NCI-H2171 treated with DMSO at 0.1 percent for 48 hours (cell line): Measurements from ENCODE around the gene PRRT1B.
"Not testable (repeated sequence)": the region's sequence is repeated elsewhere in the genome, so short reads cannot be mapped to it uniquely, and the experiment has no call there.

Experiments used
- DNase-seq: peaks from one replicate; lab custom pipeline; 2025; lab: John Stamatoyannopoulos, UW

Gene PRRT1B

DNA sequence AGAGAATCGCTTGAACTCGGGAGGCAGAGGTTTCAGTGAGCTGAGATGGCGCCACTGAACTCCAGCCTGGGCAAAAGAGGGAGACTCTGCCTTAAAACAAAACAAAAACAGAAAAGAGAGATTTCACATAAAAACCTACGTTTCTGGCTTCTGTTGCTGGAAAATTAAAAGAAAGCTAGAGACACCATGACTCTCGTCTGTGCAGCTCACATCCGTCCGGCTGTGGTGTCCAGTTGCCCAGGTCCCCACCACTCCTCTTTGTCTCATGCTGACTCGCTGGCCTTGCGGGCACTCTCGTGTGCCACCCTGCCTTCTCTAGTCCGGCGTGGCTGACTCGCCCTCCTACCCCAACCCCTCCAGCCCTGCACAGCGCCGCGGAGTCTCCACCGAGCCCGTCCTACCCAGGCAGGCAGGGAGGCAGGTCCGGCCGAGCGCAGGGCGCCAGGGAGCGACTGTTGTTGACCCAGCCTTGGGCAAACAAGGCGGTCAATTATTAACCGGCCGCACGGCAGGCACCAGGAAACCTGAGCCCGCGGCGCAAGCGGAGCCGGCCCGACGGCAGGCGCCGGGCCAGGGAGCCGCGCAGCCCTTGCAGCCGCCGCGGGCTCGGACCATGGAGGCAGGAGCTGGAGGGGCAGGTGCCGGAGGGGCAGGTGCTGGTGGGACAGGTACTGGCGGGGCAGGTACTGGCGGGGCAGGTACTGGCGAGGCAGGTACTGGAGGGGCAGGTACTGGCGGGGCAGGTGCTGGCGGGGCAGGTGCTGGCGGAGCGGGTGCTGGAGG is at the start of gene PRRT1B:
Gene PRRT1B (plus strand): TSS at position 521 of the 783 bp plus-strand sequence. CDS start 93 bp downstream, at position 614.
- DNase-seq: no peak

- no peak for DNase-seq
These were observed 49.5 kb upstream of the PRRT1B start for GRCh38 chr9:131495785-131496184.

- no peak for DNase-seq
These were observed 48.4 kb upstream of the PRRT1B start for GRCh38 chr9:131496844-131497405.

GRCh38 chr9:131499254-131499767 is 46.0 kb upstream of the PRRT1B start:
- DNase-seq: no peak

DNA sequence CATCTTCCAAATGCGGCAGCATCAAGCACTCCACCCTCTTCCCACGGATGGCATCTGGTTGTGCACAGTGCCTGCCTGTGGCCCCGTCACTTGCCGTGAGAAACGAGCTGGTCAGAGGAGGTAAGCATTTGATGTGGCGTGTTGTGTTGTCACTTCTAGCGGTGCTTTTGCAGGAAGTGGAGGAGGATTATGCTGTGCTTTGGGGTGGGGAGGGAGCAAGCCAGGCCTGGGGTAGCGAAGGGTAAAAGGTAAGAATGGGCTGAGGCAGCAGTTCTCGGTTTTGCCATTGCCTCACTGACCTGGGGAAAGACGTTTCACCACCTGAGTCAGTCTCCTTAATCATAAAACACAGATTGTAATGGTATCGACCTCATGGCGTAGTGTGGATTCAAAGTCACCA is 44.9 kb upstream of the PRRT1B start:
- no peak for DNase-seq

GRCh38 chr9:131500939-131501541 is 44.3 kb upstream of the PRRT1B start:
- DNase-seq: peak; percentile 15

GRCh38 chr9:131502781-131503625 is 42.3 kb upstream of the PRRT1B start, which contains the start of gene POMT1:
TSS of gene POMT1 (plus strand) at chr9:131502918. CDS start at chr9:131504219, 1,301 bp downstream.
- DNase-seq: peak; percentile 99

GRCh38 chr9:131503626-131504465 is 41.5 kb upstream of the PRRT1B start:
- no peak for DNase-seq

GRCh38 chr9:131505012-131505411 is 40.3 kb upstream of the PRRT1B start:
- DNase-seq: no peak

DNA sequence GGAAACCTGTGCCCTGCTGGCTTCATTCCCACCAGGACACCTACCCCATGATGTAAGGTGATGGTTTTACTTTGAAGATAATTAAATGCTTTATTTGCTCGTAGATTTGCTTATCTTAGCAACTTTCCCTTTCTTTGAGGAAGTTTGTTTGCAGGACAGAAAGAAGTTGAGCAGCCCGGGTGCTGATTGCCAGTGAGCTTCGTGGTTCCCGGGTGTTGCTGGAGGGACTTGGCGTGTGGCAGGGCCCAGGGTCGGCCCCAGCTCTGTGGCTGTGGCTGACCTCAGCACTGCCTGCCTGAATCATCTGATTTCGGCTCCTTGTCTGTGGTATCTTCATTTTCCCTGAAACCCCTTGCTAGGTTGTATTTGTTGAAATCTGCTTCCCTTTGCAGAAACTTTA is 33.9 kb upstream of the PRRT1B start:
- no peak for DNase-seq

- DNase-seq: no peak
These were observed 33.4 kb upstream of the PRRT1B start for GRCh38 chr9:131511880-131512279.

- DNase-seq: no peak
These were observed 32.1 kb upstream of the PRRT1B start for GRCh38 chr9:131513177-131513576.

DNA sequence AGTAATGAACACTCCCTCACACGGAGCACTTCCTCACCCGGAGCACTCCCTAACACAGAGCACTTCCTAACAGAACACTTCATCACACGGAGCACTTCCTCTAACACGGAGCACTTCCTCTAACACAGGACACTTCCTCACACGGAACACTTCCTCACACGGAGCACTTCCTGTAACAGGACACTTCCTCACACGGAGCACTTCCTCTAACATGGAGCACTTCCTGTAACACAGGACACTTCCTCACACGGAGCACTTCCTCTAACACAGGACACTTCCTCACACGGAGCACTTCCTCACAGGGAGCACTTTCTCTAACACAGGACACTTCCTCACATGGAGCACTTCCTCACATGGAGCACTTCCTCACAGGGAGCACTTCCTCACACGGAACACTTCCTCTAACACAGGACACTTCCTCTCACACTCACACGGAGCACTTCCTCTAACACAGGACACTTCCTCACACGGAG is 29.7 kb upstream of the PRRT1B start:
- not testable (repeated sequence) for DNase-seq

DNA sequence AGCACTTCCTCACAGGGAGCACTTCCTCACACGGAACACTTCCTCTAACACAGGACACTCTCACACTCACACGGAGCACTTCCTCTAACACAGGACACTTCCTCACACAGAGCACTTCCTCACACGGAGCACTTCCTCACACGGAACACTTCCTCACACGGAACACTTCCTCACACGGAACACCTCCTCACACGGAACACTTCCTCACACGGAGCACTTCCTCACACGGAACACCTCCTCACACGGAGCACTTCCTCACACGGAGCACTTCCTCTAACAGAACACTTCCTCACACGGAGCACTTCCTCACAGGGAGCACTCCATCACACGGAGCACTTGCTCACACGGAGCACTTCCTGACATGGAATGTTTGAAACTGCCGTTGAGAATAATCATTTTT is 29.2 kb upstream of the PRRT1B start:
- DNase-seq: no peak

DNA sequence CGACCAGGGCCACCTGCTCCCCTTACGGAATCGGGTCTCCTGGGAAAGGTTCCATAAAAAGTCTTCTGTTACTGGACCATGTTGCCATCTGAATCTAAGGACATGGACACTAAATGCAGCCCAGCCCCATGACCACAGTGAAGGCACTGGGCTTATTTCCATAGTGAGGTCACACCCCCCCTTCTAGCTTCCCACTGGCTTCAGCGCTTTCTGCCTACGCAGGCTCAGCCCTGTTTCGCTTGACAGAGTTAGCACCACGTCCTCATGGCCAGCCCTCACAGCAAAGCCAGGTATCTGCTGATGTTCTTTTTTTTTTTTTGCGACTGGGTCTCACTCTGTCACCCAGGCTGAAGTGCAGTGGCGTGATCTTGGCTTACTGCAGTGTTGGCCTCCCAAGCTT is 28.4 kb upstream of the PRRT1B start:
- no peak for DNase-seq

GRCh38 chr9:131517761-131518190 is 27.5 kb upstream of the PRRT1B start:
- DNase-seq: no peak

- DNase-seq: no peak
These were observed 26.8 kb upstream of the PRRT1B start for GRCh38 chr9:131518553-131518952.

- no peak for DNase-seq
These were observed 24.8 kb upstream of the PRRT1B start for GRCh38 chr9:131520503-131520902.

DNA sequence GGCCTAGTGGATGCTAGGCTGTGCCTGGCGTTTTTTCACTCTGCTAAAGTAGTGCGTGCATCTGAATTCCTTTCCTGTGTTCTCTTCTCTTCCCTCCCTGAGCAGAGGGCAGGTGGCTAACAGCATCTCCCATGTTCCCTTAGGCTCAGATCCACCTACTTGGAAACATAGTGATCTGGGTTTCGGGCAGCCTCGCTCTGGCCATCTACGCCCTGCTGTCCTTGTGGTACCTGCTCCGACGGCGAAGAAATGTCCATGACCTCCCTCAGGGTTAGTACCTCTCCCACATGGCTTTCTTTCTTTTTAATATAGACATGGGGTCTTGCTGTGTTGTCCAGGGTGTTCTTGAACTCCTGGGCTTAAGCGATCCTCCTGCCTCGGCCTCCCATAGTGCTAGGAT is 24.1 kb upstream of the PRRT1B start:
- DNase-seq: no peak

- no peak for DNase-seq
These were observed 23.5 kb upstream of the PRRT1B start for GRCh38 chr9:131521822-131522221.
